Measurements from ENCODE around the gene PIERCE2.

GRCh38 chr15:55401786-55402246, 6.5 kb upstream of the PIERCE2 start:
- TF ChIP-seq POLR2A (IDR thresholded peaks at IDR 0.05) (no peak), CTCF (IDR thresholded peaks at IDR 0.05) (no peak), POLR2AphosphoS5 (IDR thresholded peaks at IDR 0.05) (no peak), EP300 (IDR thresholded peaks at IDR 0.05) (no peak)

All from gastroesophageal sphincter (tissue), 3 donors.